Transverse colon (tissue), 4 donors: Measurements from ENCODE around the gene LAMA5. TPM values are rescaled to one million over a fixed set of nuclear protein-coding genes. Genes with fewer than 3 reads are reported as not detected.

Experiments
- DNase-seq: peaks from one replicate; pipeline ENCODE4 v3.0.0-alpha.2; 2019
- H3K27ac ChIP-seq, 4 donors: fragments of 200-600 bp; sonication (generic); 2 replicates each; pipeline ENCODE4 v1.5.1; 2016 to 2018; ENCODE audit warnings: inconsistent platforms in 4 of 4
- H3K27me3 ChIP-seq: fragments of 200-600 bp; sonication (generic); 2 replicates; pipeline ENCODE4 v1.5.1; 2017; ENCODE audit warnings: inconsistent platforms
- H3K36me3 ChIP-seq, 4 donors: fragments of 200-600 bp; sonication (generic); 2 replicates each; pipeline ENCODE4 v1.5.1; 2017 to 2019; ENCODE audit warnings: inconsistent platforms in 4 of 4
- H3K4me1 ChIP-seq, 4 donors: fragments of 200-600 bp; sonication (generic); 2 replicates each; pipeline ENCODE4 v1.5.1; 2017 to 2020; ENCODE audit warnings: inconsistent platforms in 4 of 4
- H3K4me3 ChIP-seq, 4 donors: fragments of 200-600 bp; sonication (generic); 1 replicate in 1 of 4; 2 replicates in 3 of 4; pipeline versions ENCODE4 v1.5.1 to v1.6.1; 2017 to 2019; ENCODE audit warnings: inconsistent platforms in 4 of 4
- H3K9me3 ChIP-seq, 2 donors: fragments of 200-600 bp; sonication (generic); 2 replicates each; pipeline ENCODE4 v1.5.1; 2017 to 2019; ENCODE audit warnings: inconsistent platforms in 2 of 2
- CTCF ChIP-seq, 5 experiments: fragments of 200-600 bp in 3 of 5; fragments of 450-650 bp in 2 of 5; sonication (generic) in 3 of 5; IDR thresholded peaks; 1 replicate in 2 of 5; 2 replicates in 3 of 5; pipeline ENCODE4 v1.5.1; 2016 to 2017; ENCODE audit warnings: antibody characterized with exemption in 5 of 5, inconsistent platforms in 3 of 5, mild to moderate bottlenecking in 2 of 5, moderate library complexity in 1 of 5
- EP300 ChIP-seq: sonication (generic); formaldehyde crosslinking; IDR thresholded peaks from one replicate; pipeline ENCODE4 v1.6.1; 2017; ENCODE audit warnings: antibody characterized with exemption, low read depth
- POLR2A ChIP-seq: fragments of 450-650 bp; IDR thresholded peaks from one replicate; pipeline ENCODE4 v1.6.1; 2016; ENCODE audit warnings: antibody characterized with exemption, mild to moderate bottlenecking, moderate library complexity
- POLR2AphosphoS5 ChIP-seq, 3 donors: sonication (generic); formaldehyde crosslinking; IDR thresholded peaks; one replicate each; pipeline ENCODE4 v1.6.1; 2016; ENCODE audit warnings: antibody characterized with exemption in 3 of 3
- WGBS, 2 donors: methylation state at CpG; one replicate each; pipeline ENCODE4 v1.1.5; 2018; ENCODE audit warnings: low coverage in 1 of 2; 5-methylcytosine and 5-hydroxymethylcytosine counted together
- in situ Hi-C, 4 donors: fragments of 200-750 bp; cut with MboI; loops; one replicate each; pipeline versions ENCODE4 v1.15.0 to v1.15.1; 2017; ENCODE audit warnings: low sequenced_read_pairs in 3 of 4, low pct_ligation_motif_present in 1 of 4, low pct_unique_long_range_greater_than_20kb in 1 of 4
- intact Hi-C: fragments of 100-400 bp; cut with DNase I; formaldehyde crosslinking; loops from one replicate; pipeline ENCODE4 v1.15.1; 2023; ENCODE audit warnings: low total_unique reads
- total RNA-seq, 4 donors: library from RNA; depleted of rRNA; stranded (reverse); fragments of >200 nt; gene quantifications; one replicate each; pipeline ENCODE4 v1.1.0, GENCODE V29; 2016

The LAMA5 gene
- total RNA-seq, 4 donors from 2014 or later, result 33.2 to 269 (median 91.3) TPM

- in situ Hi-C loops, result no loop called here
- no peaks in the 10 kb centered on the region for H3K9me3 ChIP-seq
- TF ChIP-seq CTCF (IDR thresholded peaks at IDR 0.05) (no peak), POLR2A (no peak), EP300 (no peak), POLR2AphosphoS5 (IDR thresholded peaks at IDR 0.05) (no peak)
- H3K27me3 ChIP-seq, result no peaks in the 10 kb centered on the region
- intact Hi-C loops, result no loop called here
- no peak overlapping the region for H3K4me3 ChIP-seq
- H3K27ac ChIP-seq, result no peak overlapping the region
- WGBS, 2 donors, result 90% methylated on average over 40 of the region's 44 CpGs; no CpG with 5 or more reads in 1 of the 2 donors
- H3K36me3 ChIP-seq, result no peaks in the 10 kb centered on the region
- no peak for DNase-seq
- no peaks in the 10 kb centered on the region for H3K4me1 ChIP-seq
Measured at GRCh38 chr20:62394248-62395245, 27.4 kb upstream of the LAMA5 start.

DNA sequence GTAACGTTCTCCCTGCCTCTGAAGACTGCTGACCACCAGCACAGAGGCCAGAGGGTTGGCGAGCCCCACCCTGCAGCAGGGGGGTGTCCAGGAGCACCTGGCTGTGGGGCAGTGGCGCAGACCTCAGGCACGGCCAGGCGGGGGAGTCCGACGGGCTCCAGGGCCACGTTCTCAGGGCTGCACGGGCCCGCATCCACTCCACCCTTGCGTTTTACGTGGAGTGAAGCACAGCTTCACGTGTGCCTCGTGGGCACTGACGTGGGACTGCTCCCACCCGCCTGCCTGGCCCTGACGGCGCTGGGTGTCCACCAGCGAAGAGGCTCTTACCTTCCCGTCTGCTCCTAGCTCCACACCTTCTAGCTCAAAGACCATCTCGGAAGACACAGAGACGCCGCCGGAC lies 26.7 kb upstream of the LAMA5 start:
- in situ Hi-C loops, result no loop called here
- 87% methylated on average over 19 of the region's 24 CpGs; no CpG with 5 or more reads in 1 of the 2 donors for WGBS, 2 donors
- no peak overlapping the region for H3K4me3 ChIP-seq
- H3K4me1 ChIP-seq, result no peaks in the 10 kb centered on the region
- H3K36me3 ChIP-seq, result no peaks in the 10 kb centered on the region
- no peaks in the 10 kb centered on the region for H3K27me3 ChIP-seq
- no peak overlapping the region for H3K27ac ChIP-seq
- H3K9me3 ChIP-seq, result no peaks in the 10 kb centered on the region
- TF ChIP-seq EP300 (no peak), CTCF (IDR thresholded peaks at IDR 0.05) (no peak)
- no peak for DNase-seq
- intact Hi-C loops, result no loop called here

DNA sequence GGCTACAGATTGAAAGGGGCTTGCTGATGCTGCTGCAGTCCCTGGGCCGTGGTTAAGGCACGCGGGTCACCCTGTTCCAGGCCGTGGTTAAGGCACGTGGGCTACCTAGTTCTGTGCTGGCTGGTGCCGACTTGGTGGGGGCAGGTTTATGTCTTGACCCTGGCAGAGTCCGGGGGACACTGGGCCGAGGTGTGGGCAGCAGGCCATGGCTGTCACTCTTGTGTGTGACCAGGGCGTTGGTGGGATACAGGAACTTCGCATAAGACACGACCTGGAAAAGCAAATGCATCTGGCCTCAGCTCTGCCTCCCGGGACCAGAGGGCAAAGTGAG lies 26.2 kb upstream of the LAMA5 start:
- intact Hi-C loops (no loop called here), in situ Hi-C loops (no loop called here)
- Histone ChIP-seq H3K4me3 (no peak overlapping the region), H3K4me1 (peaks cover 0 to 2% (median under 1%) of the 10 kb centered on the region in 4 donors), H3K27me3 (no peaks in the 10 kb centered on the region), H3K9me3 (no peaks in the 10 kb centered on the region), H3K36me3 (peaks cover 0 to 3% (median 0%) of the 10 kb centered on the region in 4 donors), H3K27ac (no peak overlapping the region)
- no peak for TF ChIP-seq POLR2A
- TF ChIP-seq EP300, result no peak
- no peak for TF ChIP-seq CTCF (IDR thresholded peaks at IDR 0.05)
- TF ChIP-seq POLR2AphosphoS5 (IDR thresholded peaks at IDR 0.05), result no peak
- no peak for DNase-seq
- 81% methylated on average over 11 of the region's 12 CpGs; no CpG with 5 or more reads in 1 of the 2 donors for WGBS, 2 donors

- intact Hi-C loops, result no loop called here
- H3K27ac ChIP-seq, result no peak overlapping the region
- TF ChIP-seq EP300 (no peak), POLR2A (no peak), CTCF (IDR thresholded peaks at IDR 0.05) (no peak), POLR2AphosphoS5 (IDR thresholded peaks at IDR 0.05) (no peak)
- WGBS, 2 donors, result 86% methylated on average over 17 of the region's 21 CpGs; no CpG with 5 or more reads in 1 of the 2 donors
- DNase-seq, result no peak
- H3K9me3 ChIP-seq, result no peaks in the 10 kb centered on the region
- H3K4me3 ChIP-seq, result no peak overlapping the region
- H3K4me1 ChIP-seq, result peaks cover 4 to 7% (median 5%) of the 10 kb centered on the region in 4 donors
- H3K36me3 ChIP-seq, result peaks cover 0 to 3% (median 0%) of the 10 kb centered on the region in 4 donors
- no peaks in the 10 kb centered on the region for H3K27me3 ChIP-seq
- in situ Hi-C loops, result no loop called here
Measured at GRCh38 chr20:62392621-62393334, 25.7 kb upstream of the LAMA5 start.
